ENCODE results near the gene FUS. TPM values are rescaled to one million over a fixed set of nuclear protein-coding genes. Genes with fewer than 3 reads are reported as not detected.

The FUS gene
- total and polyA plus RNA-seq, 9 of the 15 experiments (the other 6 are each of a cell fraction or from before 2014, with no cell fraction given) = 43.9 to 575 (median 87.2) TPM

DNA sequence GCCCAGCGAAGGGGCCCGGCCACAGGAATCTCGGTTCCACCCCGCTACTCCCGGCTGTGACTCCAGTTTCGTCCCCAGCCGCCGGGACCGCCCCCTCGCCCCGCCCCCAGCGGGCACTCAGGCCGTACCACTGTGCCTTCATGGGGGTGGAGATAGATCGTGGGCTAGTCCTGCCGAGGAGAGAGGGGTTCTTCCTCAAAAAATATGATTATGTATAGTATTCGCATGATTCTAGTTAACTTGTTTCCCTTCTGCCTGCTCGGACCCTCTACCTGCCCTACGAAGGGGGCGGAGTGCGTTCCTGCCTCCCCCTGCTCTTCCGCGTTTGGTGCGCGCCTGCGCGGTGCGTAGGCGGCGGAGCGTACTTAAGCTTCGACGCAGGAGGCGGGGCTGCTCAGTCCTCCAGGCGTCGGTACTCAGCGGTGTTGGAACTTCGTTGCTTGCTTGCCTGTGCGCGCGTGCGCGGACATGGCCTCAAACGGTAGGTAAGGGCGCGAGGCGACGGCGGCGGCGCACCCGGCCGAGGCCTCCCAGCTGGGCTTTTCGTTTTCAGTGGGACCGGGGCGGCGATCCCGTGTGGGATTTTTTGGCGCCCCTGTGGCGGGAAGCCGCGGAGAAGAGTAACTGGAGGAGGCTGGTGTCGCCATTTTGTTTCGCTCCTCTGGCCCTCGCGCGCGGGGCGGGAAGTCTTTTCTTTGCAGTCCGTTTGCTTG is at the start of gene FUS (continued):
- TF ChIP-seq ZBTB8A (IDR thresholded peaks at IDR 0.05; ENCODE audit: partially characterized antibody) (no peak), MYC (IDR thresholded peaks at IDR 0.05; ENCODE audit: low read depth, low read length) (no peak), MYC (CRISPR knock-in tag; IDR thresholded peaks at IDR 0.05; ENCODE audit: borderline replicate concordance, low read depth) (peak; percentile 90; the same call in 1 of the 2 replicates), DNMT1 (IDR thresholded peaks at IDR 0.05) (peak; percentile 91; the same call in 1 of the 2 replicates), SRF (CRISPR knock-in tag; IDR thresholded peaks at IDR 0.05) (peak in 1 of 2 experiments; percentile 64; a peak in 2 of 4 replicates), BACH1 (tag; IDR thresholded peaks at IDR 0.05) (no peak), FOXA1 (IDR thresholded peaks at IDR 0.05; ENCODE audit: borderline replicate concordance) (no peak), SLC30A9 (CRISPR knock-in tag; IDR thresholded peaks at IDR 0.05) (no peak), HNRNPH1 (optimal IDR thresholded peaks at IDR 0.05; ENCODE audit: low read depth, low read length) (no peak), RBM34 (IDR thresholded peaks at IDR 0.05; ENCODE audit: borderline replicate concordance, insufficient read depth, low read length) (no peak), ZSCAN32 (CRISPR knock-in tag; IDR thresholded peaks at IDR 0.05) (0 out of 2 replicates have a peak, but pooled peaks have one; percentile 39), SP1 (CRISPR knock-in tag; IDR thresholded peaks at IDR 0.05) (peak; percentile 99), ZEB2 (IDR thresholded peaks at IDR 0.05) (peak; percentile 51), STAG1 (CRISPR knock-in tag; IDR thresholded peaks at IDR 0.05; ENCODE audit: borderline replicate concordance) (no peak), POLR3A (IDR thresholded peaks at IDR 0.05; ENCODE audit: borderline replicate concordance, extremely low read depth, insufficient read depth, insufficient read length) (no peak)
- TF ChIP-seq, protein P1, sequence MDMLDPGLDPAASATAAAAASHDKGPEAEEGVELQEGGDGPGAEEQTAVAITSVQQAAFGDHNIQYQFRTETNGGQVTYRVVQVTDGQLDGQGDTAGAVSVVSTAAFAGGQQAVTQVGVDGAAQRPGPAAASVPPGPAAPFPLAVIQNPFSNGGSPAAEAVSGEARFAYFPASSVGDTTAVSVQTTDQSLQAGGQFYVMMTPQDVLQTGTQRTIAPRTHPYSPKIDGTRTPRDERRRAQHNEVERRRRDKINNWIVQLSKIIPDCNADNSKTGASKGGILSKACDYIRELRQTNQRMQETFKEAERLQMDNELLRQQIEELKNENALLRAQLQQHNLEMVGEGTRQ (CRISPR knock-in tag; IDR thresholded peaks at IDR 0.05) = no peak
- TF ChIP-seq, protein P2, sequence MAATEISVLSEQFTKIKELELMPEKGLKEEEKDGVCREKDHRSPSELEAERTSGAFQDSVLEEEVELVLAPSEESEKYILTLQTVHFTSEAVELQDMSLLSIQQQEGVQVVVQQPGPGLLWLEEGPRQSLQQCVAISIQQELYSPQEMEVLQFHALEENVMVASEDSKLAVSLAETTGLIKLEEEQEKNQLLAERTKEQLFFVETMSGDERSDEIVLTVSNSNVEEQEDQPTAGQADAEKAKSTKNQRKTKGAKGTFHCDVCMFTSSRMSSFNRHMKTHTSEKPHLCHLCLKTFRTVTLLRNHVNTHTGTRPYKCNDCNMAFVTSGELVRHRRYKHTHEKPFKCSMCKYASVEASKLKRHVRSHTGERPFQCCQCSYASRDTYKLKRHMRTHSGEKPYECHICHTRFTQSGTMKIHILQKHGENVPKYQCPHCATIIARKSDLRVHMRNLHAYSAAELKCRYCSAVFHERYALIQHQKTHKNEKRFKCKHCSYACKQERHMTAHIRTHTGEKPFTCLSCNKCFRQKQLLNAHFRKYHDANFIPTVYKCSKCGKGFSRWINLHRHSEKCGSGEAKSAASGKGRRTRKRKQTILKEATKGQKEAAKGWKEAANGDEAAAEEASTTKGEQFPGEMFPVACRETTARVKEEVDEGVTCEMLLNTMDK (IDR thresholded peaks at IDR 0.05; ENCODE audit: borderline replicate concordance, insufficient read depth, low read depth, low read length, poor library complexity, severe bottlenecking) = no peak
- TF ChIP-seq, protein P3, sequence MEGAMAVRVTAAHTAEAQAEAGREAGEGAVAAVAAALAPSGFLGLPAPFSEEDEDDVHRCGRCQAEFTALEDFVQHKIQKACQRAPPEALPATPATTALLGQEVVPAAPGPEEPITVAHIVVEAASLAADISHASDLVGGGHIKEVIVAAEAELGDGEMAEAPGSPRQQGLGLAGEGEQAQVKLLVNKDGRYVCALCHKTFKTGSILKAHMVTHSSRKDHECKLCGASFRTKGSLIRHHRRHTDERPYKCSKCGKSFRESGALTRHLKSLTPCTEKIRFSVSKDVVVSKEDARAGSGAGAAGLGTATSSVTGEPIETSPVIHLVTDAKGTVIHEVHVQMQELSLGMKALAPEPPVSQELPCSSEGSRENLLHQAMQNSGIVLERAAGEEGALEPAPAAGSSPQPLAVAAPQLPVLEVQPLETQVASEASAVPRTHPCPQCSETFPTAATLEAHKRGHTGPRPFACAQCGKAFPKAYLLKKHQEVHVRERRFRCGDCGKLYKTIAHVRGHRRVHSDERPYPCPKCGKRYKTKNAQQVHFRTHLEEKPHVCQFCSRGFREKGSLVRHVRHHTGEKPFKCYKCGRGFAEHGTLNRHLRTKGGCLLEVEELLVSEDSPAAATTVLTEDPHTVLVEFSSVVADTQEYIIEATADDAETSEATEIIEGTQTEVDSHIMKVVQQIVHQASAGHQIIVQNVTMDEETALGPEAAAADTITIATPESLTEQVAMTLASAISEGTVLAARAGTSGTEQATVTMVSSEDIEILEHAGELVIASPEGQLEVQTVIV (CRISPR knock-in tag; IDR thresholded peaks at IDR 0.05; ENCODE audit: borderline replicate concordance) = no peak; the same call in 1 of the 2 replicates
- TF ChIP-seq, protein P4, sequence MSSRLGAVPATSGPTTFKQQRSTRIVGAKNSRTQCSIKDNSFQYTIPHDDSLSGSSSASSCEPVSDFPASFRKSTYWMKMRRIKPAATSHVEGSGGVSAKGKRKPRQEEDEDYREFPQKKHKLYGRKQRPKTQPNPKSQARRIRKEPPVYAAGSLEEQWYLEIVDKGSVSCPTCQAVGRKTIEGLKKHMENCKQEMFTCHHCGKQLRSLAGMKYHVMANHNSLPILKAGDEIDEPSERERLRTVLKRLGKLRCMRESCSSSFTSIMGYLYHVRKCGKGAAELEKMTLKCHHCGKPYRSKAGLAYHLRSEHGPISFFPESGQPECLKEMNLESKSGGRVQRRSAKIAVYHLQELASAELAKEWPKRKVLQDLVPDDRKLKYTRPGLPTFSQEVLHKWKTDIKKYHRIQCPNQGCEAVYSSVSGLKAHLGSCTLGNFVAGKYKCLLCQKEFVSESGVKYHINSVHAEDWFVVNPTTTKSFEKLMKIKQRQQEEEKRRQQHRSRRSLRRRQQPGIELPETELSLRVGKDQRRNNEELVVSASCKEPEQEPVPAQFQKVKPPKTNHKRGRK (tag; IDR thresholded peaks at IDR 0.05) = no peak
